Activated naive CD4-positive, alpha-beta T cell treated with anti-CD3 and anti-CD28 coated beads, Interleukin-2, amount 50 U/mL, for 72 hours (primary cell): ENCODE measurements around the gene UNC13C. TPM values are rescaled to one million over a fixed set of nuclear protein-coding genes. Genes with fewer than 3 reads are reported as not detected.

Source experiments
- ATAC-seq, 2 donors: fragments of 150-1000 bp; cut with Tn5 transposase; 2 replicates each; pipeline ENCODE4 v1.10.0; 2021; ENCODE audit warnings: mild to moderate bottlenecking in 2 of 2, moderate library complexity in 2 of 2
- DNase-seq, 2 donors: peaks; one replicate each; pipeline ENCODE4 v3.0.0; 2021 to 2022; ENCODE audit warnings: low spot score in 2 of 2
- H3K27ac Mint-ChIP-seq, 2 donors: one replicate each; pipeline ENCODE4 v1.8.0; 2022; ENCODE audit warnings: mild to moderate bottlenecking in 2 of 2, mixed read lengths in 2 of 2
- H3K36me3 Mint-ChIP-seq, 2 donors: one replicate each; pipeline ENCODE4 v1.8.0; 2022; ENCODE audit warnings: mixed read lengths in 2 of 2
- H3K9me3 Mint-ChIP-seq, 2 donors: one replicate each; pipeline ENCODE4 v1.8.0; 2022; ENCODE audit warnings: mixed read lengths in 2 of 2
- total RNA-seq, 2 donors: library from RNA; stranded (reverse); gene quantifications; one replicate each; pipeline ENCODE4 v1.2.3, GENCODE V29; 2022

UNC13C gene
- total RNA-seq, 2 donors from 2014 or later, result not detected

- no peaks in the 10 kb centered on the region for H3K9me3 Mint-ChIP-seq
- H3K27ac Mint-ChIP-seq, result no peak overlapping the region
- H3K36me3 Mint-ChIP-seq, result no peaks in the 10 kb centered on the region
- no peak for ATAC-seq
- no peak for DNase-seq
These were observed 681.4 kb downstream of the UNC13C start for GRCh38 chr15:54659646-54660045.

DNA sequence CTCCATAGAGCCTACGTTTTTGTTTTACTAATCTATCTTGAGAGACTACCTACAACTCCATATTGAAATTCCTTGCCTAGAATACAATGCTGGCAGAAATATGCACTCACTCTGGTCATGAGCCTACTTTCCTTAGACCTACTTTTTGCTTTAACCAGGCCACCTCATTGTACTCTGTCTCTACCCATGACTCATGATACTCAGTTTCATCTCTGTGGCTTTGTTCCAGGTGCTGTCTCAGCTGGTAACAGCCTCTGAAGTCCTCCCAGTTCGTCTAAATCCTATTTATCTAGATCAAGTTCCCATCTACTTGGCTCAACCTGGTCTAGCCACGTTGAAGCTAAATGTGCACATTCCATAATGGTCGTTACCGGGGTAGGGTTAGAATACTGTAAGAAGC is 682.1 kb downstream of the UNC13C start:
- Mint-ChIP-seq H3K36me3 (no peaks in the 10 kb centered on the region), H3K9me3 (no peaks in the 10 kb centered on the region), H3K27ac (no peak overlapping the region)
- ATAC-seq (no peak), DNase-seq (no peak)

DNA sequence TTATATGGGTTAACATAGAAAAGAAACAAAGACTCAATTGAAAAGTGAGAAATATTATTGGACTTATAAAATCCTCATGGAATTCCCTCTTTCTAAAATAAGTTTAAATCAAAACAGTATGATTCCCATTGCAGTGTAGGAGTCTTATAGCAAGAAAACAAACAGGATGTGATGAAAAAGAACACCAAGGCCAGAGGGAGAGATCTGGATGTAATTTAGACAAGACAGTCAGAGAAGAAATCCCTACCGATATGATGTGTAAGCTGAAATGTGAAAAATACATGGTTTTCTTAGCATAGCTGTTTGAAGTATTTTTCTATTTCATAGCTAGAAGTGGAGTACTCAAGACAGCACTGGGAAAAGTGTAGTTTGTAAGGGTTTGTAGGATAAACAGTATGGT is 697.0 kb downstream of the UNC13C start:
- no peak for DNase-seq
- no peak for ATAC-seq
- peaks cover 9 to 23% of the 10 kb centered on the region in 2 donors for H3K36me3 Mint-ChIP-seq
- no peak overlapping the region for H3K27ac Mint-ChIP-seq
- peaks cover 16 to 19% of the 10 kb centered on the region in 2 donors for H3K9me3 Mint-ChIP-seq

DNA sequence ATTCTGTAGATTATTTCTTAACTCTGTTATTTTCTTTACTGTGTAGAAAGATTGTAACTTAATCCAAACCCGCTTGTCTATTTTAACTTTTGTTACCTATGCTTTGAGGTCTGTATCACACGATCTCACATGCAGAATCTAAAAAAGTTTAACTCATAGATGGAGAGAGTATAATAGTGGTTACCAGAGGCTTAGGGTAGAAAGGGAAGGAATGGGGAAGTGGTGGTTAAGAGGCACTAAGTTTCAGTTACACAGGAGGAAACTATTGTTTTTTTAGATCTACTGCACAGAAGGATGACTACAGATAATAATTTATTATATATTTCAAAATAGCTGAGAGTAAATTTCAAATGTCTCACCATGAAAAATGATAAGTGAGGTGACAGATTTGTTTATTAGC is 703.3 kb downstream of the UNC13C start:
- DNase-seq (no peak), ATAC-seq (no peak)
- Mint-ChIP-seq H3K36me3 (no peaks in the 10 kb centered on the region), H3K27ac (no peak overlapping the region), H3K9me3 (no peaks in the 10 kb centered on the region)

Other genes starting within 250 kb of the UNC13C start
- not detected for gene WDR72, start 218.8 kb upstream of the UNC13C start, total RNA-seq